ENCODE data around the gene CD27. TPM values are rescaled to one million over a fixed set of nuclear protein-coding genes. Genes with fewer than 3 reads are reported as not detected.
A peak's percentile ranks its signal among the peaks of the same experiment; 100 is the strongest.

Gene CD27
- total RNA-seq, 2 experiments from 2014 or later, result 115 to 134 TPM

DNA sequence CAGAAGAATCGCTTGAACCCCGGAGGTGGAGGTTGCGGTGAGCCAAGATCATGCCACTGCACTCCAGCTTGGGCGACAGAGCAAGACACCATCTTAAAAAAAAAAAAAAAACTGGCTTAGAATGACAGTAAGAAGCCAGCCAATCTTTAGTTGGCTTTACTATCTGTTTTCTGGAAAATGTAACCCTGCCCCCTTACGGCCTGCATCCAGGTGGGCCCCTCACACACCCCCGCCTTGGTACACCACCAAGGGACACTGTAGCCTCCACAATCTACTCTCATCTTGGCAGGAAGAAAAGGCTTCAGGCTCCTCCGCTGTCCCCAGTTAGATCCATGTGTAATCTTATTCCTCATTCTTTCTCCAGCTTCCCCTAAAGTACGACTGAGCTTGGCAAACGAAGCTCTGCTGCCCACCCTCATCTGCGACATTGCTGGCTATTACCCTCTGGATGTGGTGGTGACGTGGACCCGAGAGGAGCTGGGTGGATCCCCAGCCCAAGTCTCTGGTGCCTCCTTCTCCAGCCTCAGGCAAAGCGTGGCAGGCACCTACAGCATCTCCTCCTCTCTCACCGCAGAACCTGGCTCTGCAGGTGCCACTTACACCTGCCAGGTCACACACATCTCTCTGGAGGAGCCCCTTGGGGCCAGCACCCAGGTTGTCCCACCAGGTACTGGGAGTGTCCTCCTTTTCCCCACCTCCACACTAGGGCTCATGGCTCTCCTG, 13.7 kb downstream of the CD27 start:
- H3K9me3 Mint-ChIP-seq, result no peaks in the 10 kb centered on the region
- H3K36me3 Mint-ChIP-seq (ENCODE audit: low read depth), result peaks cover 86% of the 10 kb centered on the region
- ChIA-PET POLR2A (no interaction called here), CTCF (interaction anchor here (1.1 to 4.1 kb wide), 8 partner anchors 7 to 135 kb away, joined by 3 to 27 read pairs (median 4); partner anchors contain the start of genes TAPBPL and VAMP1)
- no peaks in the 10 kb centered on the region for H3K27me3 Mint-ChIP-seq
- H3K27ac Mint-ChIP-seq, result peak overlapping the region; percentile 86
- H3K4me1 Mint-ChIP-seq, result peaks cover 84% of the 10 kb centered on the region
- no peak overlapping the region for H3K4me3 Mint-ChIP-seq
- no peak for DNase-seq

DNA sequence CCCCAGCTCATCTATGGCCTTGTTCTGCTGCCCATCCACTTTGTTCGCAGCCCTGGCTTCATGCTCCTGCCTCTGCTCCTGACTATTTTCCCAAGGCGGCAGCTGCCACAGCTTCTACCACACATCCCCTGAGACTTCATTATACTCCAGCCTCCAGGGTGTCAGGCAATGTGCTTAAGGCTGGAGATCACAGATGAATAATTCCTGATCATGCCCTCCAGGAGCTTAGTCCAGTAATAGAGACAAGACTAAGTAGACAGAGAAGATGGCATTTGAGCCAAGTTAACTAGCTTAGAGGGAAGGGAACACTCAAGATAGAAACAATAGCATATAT, 14.2 kb downstream of the CD27 start:
- POLR2A ChIA-PET, result no interaction called here
- CTCF ChIA-PET, result interaction anchor here (1.1 to 4.1 kb wide), 8 partner anchors 8 to 136 kb away, joined by 3 to 27 read pairs (median 4); partner anchors contain the start of genes TAPBPL and VAMP1

DNA sequence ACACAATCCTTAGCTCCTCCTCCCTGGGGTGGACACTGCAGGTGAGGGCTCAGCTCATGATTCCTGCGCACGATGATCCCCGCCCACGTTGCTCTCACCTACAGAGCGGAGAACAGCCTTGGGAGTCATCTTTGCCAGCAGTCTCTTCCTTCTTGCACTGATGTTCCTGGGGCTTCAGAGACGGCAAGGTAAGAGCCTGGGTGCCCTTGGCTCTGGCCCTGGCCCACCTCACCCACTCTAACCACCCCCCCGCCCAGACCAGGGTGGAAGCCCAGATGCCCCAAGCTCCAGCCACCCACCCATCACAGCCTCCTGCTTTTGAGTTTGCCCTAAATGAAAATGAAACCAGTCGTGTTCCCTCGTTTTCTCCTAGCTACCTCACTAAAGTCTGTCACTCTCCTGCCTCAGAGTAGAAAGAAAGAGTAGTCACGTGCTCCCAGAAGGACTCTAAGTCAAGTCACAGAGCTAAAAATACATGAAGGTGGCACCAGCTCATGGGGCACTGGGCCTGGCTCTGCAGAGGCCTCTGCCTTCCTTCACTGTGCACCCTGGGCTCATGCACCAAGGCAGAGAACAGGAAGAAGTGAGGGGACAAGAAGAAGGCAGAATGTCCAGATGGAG, 16.1 kb downstream of the CD27 start:
- Mint-ChIP-seq H3K4me1 (peaks cover 84% of the 10 kb centered on the region), H3K36me3 (ENCODE audit: low read depth) (peaks cover 92% of the 10 kb centered on the region), H3K9me3 (no peaks in the 10 kb centered on the region), H3K27me3 (no peaks in the 10 kb centered on the region), H3K4me3 (peak overlapping the region; percentile 76), H3K27ac (peak overlapping the region; percentile 96)
- peak; percentile 65 for DNase-seq
- ChIA-PET CTCF (interaction anchor here (0.6 to 4.1 kb wide), 13 partner anchors 10 to 470 kb away, joined by 3 to 27 read pairs (median 4); partner anchors contain the start of genes CD27, GAPDH, MRPL51 and TAPBPL), POLR2A (interaction anchor here (0.9 to 2.9 kb wide), 6 partner anchors 9 to 73 kb away, joined by 3 to 25 read pairs (median 9); partner anchors contain the start of genes GAPDH, TAPBPL and VAMP1)

More for the DNA sequence above, 14.2 kb downstream of the CD27 start:
- Mint-ChIP-seq H3K27me3 (no peaks in the 10 kb centered on the region), H3K9me3 (no peaks in the 10 kb centered on the region), H3K4me1 (peaks cover 84% of the 10 kb centered on the region), H3K36me3 (ENCODE audit: low read depth) (peaks cover 87% of the 10 kb centered on the region), H3K27ac (peak overlapping the region; percentile 86), H3K4me3 (peak overlapping the region; percentile 28)
- no peak for DNase-seq

DNA sequence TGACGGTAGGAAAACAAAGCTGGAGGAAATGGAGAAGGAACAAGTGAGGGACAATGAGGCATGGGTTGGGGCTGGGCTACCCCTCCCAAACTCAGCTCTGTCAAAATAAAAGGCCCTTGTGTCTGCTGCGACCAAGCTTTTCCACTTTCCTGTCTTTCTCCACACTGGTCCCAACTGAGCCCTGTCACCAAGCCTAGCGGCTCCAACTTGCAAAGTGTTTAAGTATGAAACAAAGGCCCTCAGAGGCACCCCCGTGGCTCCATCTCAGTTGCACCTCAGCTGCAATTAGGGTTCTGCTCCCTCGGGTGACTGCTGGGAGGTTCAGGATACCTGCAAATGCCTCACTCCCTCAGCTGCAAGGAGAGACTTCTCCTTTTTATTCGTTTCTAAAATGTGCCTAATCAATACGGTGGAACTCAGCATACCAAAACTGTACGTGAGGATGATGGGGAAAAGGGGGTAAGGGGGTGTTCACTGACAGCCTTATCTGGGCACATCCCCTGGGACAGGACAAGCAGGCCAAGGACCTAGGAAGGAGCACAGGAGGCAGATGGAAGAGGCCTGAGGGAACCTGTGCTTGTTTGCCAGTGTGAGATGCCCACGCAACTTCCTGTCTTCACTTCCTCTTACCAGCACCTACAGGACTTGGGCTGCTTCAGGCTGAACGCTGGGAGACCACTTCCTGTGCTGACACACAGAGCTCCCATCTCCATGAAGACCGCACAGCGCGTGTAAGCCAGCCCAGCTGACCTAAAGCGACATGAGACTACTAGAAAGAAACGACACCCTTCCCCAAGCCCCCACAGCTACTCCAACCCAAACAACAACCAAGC, 16.9 kb downstream of the CD27 start:
- H3K27me3 Mint-ChIP-seq, result no peaks in the 10 kb centered on the region
- peak overlapping the region; percentile 96 for H3K27ac Mint-ChIP-seq
- peak; percentile 91 for DNase-seq
- H3K4me1 Mint-ChIP-seq, result peaks cover 85% of the 10 kb centered on the region
- ChIA-PET POLR2A (interaction anchor here (0.7 to 2.9 kb wide), 7 partner anchors 9 to 73 kb away, joined by 3 to 25 read pairs (median 8); partner anchors contain the start of genes GAPDH, TAPBPL and VAMP1), CTCF (interaction anchor here (0.6 to 4.1 kb wide), 18 partner anchors 10 to 471 kb away, joined by 3 to 27 read pairs (median 4); partner anchors contain the start of genes CD27, GAPDH, MRPL51 and TAPBPL)
- peaks cover 92% of the 10 kb centered on the region for H3K36me3 Mint-ChIP-seq (ENCODE audit: low read depth)
- H3K9me3 Mint-ChIP-seq, result no peaks in the 10 kb centered on the region
- H3K4me3 Mint-ChIP-seq, result peak overlapping the region; percentile 76

DNA sequence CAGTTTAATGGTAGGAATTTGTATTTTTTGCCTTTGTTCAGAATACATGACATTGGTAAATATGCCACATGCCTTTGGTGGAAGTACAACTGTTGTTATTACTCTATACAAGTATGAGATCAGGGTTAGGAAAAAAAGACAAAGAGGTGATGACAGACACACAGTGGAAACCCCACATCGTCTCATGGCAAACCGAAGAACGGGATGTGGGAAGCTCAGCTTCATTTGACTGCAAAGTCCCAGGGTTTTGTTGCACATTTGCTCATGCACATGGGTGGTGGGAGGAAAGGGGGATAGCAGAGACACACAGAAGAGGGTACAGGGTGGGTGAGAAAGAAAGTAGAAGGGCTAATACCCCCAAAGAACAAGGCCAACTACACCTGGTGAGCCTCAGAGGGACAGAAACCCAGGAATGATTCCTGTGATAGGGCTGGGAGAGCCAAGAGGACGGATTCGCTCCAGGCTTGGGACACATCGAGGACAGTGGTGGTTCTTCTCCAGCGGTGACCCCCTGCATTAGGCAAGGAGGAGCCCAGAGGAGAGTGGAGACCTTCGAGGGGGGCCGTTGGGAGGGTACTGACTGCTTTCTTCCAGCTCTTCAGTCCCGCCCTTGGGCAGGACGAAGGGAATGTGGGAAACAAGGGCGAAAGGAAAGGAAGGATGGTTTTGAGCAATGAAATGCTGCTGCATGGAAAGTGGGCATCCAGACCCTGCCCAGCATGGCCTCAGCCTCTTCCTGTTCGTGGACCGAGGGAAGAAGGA, 17.7 kb downstream of the CD27 start:
- POLR2A ChIA-PET, result interaction anchor here (0.7 to 2.9 kb wide), 5 partner anchors 8 to 72 kb away, joined by 4 to 25 read pairs (median 10); partner anchors contain the start of genes GAPDH, TAPBPL and VAMP1
- H3K27me3 Mint-ChIP-seq, result no peaks in the 10 kb centered on the region

DNA sequence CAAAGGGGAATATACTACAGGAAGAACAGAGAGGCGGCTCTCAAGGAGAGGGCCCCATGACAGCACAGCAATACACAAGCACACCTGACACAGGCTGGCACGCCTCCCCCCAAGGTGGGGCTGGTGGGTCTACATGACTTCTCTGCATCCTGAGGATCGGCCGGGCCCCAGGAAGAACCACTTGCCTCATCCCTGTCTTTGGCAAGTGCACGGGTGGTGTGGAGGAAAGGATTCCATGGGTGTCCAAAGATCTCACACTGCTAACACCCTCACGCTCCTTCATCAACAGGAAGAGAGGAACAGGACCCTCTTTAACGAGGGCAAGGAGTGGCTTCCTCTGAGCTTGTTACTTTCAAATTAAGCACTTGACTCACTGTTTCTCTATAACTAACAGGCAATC, 18.5 kb downstream of the CD27 start:
- POLR2A ChIA-PET, result interaction anchor here (0.6 to 1.0 kb wide), 3 partner anchors 12 to 71 kb away, joined by 3 read pairs; no protein-coding TSS in a partner anchor
- peaks cover 91% of the 10 kb centered on the region for H3K4me1 Mint-ChIP-seq
- CTCF ChIA-PET, result interaction anchor here (1.0 to 2.9 kb wide), 6 partner anchors 8 to 409 kb away, joined by 3 to 15 read pairs (median 3); partner anchors contain the start of gene TAPBPL
- peak overlapping the region; percentile 76 for H3K4me3 Mint-ChIP-seq
- no peaks in the 10 kb centered on the region for H3K9me3 Mint-ChIP-seq
- H3K36me3 Mint-ChIP-seq (ENCODE audit: low read depth), result peaks cover 92% of the 10 kb centered on the region
- peak; percentile 37 for DNase-seq
- H3K27ac Mint-ChIP-seq, result peak overlapping the region; percentile 96
- H3K27me3 Mint-ChIP-seq, result no peaks in the 10 kb centered on the region

More for the DNA sequence above, 17.7 kb downstream of the CD27 start:
- CTCF ChIA-PET, result interaction anchor here (1.0 to 4.1 kb wide), 16 partner anchors 9 to 127 kb away, joined by 3 to 27 read pairs (median 4); partner anchors contain the start of genes CD27, GAPDH, MRPL51 and TAPBPL
- Mint-ChIP-seq H3K36me3 (ENCODE audit: low read depth) (peaks cover 93% of the 10 kb centered on the region), H3K4me3 (peak overlapping the region; percentile 76), H3K27ac (peak overlapping the region; percentile 96), H3K4me1 (peaks cover 87% of the 10 kb centered on the region), H3K9me3 (no peaks in the 10 kb centered on the region)
- DNase-seq, result peak; percentile 58

DNA sequence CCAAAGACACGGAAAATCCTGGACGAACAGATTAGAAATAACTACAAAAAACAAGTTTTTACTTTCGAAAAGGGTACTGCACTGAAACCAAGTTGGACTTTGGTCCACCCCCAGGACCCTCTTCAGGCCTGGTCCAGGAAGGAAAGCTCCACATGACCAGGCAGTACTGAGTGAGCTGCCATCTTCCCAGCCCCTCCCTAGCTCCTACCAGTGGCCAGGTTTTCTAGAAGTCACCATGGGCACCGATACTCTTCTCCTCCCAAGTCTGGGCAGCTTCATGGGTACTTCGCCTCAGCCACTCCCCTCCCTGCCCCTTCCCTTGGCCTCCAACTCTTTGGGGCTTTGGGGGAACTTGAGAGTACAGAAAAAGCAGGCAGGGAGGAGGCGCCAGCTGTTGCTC, 19.1 kb downstream of the CD27 start:
- ChIA-PET CTCF (interaction anchor here (1.0 to 2.9 kb wide), 5 partner anchors 11 to 408 kb away, joined by 3 to 15 read pairs (median 4); partner anchors contain the start of gene TAPBPL), POLR2A (interaction anchor here (0.6 to 1.0 kb wide), 3 partner anchors 13 to 70 kb away, joined by 3 read pairs; no protein-coding TSS in a partner anchor)
- peaks cover 92% of the 10 kb centered on the region for H3K36me3 Mint-ChIP-seq (ENCODE audit: low read depth)
- H3K27me3 Mint-ChIP-seq, result no peaks in the 10 kb centered on the region
- DNase-seq, result no peak
- H3K4me3 Mint-ChIP-seq, result peak overlapping the region; percentile 76
- H3K4me1 Mint-ChIP-seq, result peaks cover 92% of the 10 kb centered on the region
- no peaks in the 10 kb centered on the region for H3K9me3 Mint-ChIP-seq
- H3K27ac Mint-ChIP-seq, result peak overlapping the region; percentile 96

DNA sequence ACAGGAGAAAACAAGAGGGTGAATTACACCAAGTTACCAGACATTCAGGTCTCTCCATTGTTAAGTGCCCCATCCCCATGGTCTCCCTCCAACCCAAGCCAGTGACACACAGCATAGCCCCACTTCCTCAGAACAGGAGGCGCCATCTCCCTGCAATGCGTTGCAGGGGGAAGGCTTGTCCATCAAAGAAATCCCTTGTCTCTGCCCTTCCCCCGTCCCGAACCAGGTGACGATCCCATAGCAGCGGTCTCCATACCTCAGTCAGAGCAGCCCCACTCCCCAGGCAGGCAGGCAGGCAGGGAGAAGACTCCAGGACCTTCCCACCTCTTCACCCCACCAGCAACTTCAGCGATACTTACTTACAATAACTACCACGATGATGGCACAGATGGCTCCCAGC, 19.8 kb downstream of the CD27 start:
- H3K4me3 Mint-ChIP-seq, result peak overlapping the region; percentile 56

DNA sequence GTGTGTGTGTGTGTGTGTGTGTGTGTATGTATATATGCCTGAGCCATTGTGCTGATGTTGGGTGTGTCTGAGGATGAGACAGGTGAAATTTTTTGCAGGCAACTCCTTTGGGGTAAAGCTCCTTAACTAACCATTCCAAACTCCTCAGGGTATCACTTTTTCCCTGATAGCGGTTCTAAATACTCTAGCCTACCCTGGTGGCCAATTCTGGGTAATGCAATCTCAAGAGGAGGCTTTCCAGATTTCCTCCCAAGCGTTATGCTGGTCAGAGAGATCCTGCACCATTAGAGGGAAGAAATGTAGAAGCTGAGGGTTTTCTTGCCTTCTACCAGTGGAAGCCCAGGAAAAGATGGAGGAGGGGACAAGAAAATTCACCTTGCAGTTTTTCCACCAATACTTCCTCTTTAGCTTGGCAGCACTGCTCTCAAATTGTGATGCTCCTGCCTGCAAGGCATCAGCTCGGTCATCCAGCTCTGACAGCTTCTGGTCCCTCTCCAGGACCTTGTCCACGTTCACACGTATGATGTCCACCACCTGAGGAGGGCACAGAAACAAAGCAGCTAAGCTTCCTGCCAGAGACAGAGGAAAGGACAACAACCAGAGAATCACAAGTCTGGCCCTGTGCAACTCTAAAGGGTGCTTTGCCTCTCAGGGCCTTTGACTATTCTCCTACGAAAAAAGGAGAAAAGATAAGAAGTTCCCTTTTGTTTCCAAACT, 20.9 kb downstream of the CD27 start:
- Mint-ChIP-seq H3K4me3 (no peak overlapping the region), H3K27ac (peak overlapping the region; percentile 74), H3K27me3 (no peaks in the 10 kb centered on the region), H3K9me3 (no peaks in the 10 kb centered on the region), H3K4me1 (peaks cover 86% of the 10 kb centered on the region), H3K36me3 (ENCODE audit: low read depth) (peaks cover 87% of the 10 kb centered on the region)
- peak; percentile 65 for DNase-seq
- CTCF ChIA-PET, result interaction anchor here (0.5 to 2.2 kb wide), 31 partner anchors 9 to 276 kb away, joined by 3 to 31 read pairs (median 5); partner anchors contain the start of genes CD27, MRPL51, TAPBPL and TNFRSF1A
- POLR2A ChIA-PET, result interaction anchor here (0.6 to 1.0 kb wide), 4 partner anchors 41 to 412 kb away, joined by 3 to 5 read pairs (median 4); partner anchors contain the start of gene GAPDH

More for the DNA sequence above, 19.8 kb downstream of the CD27 start:
- no peaks in the 10 kb centered on the region for H3K27me3 Mint-ChIP-seq
- peak overlapping the region; percentile 96 for H3K27ac Mint-ChIP-seq
- peaks cover 92% of the 10 kb centered on the region for H3K36me3 Mint-ChIP-seq (ENCODE audit: low read depth)
- ChIA-PET CTCF (interaction anchor here (0.6 to 2.2 kb wide), 16 partner anchors 8 to 454 kb away, joined by 3 to 31 read pairs (median 6); partner anchors contain the start of genes CD27 and MRPL51), POLR2A (no interaction called here)
- H3K9me3 Mint-ChIP-seq, result no peaks in the 10 kb centered on the region
- DNase-seq, result no peak
- peaks cover 92% of the 10 kb centered on the region for H3K4me1 Mint-ChIP-seq

DNA sequence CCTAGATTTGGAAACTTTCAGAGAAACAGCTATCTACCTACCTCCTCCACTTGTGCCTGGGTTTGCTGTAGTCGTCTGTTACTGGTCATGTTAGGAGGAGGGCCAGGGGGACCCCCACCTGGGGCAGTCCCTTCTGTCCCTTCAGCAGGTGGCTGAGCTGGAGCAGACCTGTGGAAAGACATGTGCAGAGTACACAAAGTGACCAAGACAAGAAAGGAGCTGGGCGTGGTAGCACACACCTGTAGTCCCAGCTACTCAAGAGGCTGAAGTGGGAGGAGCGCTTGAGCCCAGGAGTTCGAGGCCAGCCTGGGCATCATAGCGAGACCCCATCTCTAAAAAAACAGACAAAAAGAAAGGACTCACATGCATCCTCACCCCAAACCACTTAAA, 21.4 kb downstream of the CD27 start:
- Mint-ChIP-seq H3K4me1 (peaks cover 84% of the 10 kb centered on the region), H3K4me3 (no peak overlapping the region), H3K36me3 (ENCODE audit: low read depth) (peaks cover 81% of the 10 kb centered on the region), H3K27me3 (no peaks in the 10 kb centered on the region), H3K9me3 (no peaks in the 10 kb centered on the region), H3K27ac (peak overlapping the region; percentile 15)
- POLR2A ChIA-PET, result interaction anchor here (0.8 kb wide), 1 partner anchor 68 kb away, joined by 5 read pairs; the partner anchor contains the start of gene GAPDH
- CTCF ChIA-PET, result interaction anchor here (0.5 to 2.2 kb wide), 24 partner anchors 12 to 277 kb away, joined by 3 to 31 read pairs (median 5); partner anchors contain the start of genes CD27, MRPL51, TAPBPL and TNFRSF1A
- DNase-seq, result no peak
